ENCODE measurements around the gene SLC25A39.

GRCh38 chr17:44361292-44362260, 37.0 kb upstream of the SLC25A39 start:
- TF ChIP-seq, protein P1, sequence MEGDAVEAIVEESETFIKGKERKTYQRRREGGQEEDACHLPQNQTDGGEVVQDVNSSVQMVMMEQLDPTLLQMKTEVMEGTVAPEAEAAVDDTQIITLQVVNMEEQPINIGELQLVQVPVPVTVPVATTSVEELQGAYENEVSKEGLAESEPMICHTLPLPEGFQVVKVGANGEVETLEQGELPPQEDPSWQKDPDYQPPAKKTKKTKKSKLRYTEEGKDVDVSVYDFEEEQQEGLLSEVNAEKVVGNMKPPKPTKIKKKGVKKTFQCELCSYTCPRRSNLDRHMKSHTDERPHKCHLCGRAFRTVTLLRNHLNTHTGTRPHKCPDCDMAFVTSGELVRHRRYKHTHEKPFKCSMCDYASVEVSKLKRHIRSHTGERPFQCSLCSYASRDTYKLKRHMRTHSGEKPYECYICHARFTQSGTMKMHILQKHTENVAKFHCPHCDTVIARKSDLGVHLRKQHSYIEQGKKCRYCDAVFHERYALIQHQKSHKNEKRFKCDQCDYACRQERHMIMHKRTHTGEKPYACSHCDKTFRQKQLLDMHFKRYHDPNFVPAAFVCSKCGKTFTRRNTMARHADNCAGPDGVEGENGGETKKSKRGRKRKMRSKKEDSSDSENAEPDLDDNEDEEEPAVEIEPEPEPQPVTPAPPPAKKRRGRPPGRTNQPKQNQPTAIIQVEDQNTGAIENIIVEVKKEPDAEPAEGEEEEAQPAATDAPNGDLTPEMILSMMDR (IDR thresholded peaks at IDR 0.05), result no peak
- TF ChIP-seq POLR2A (IDR thresholded peaks at IDR 0.05), result no peak

Measured in heart left ventricle (tissue), 13 donors.